K562 (cell line): ENCODE measurements around the gene DNAJC13. TPM values are rescaled to one million over a fixed set of nuclear protein-coding genes. Genes with fewer than 3 reads are reported as not detected.

Source experiments
- ATAC-seq: fragments of 200-7000 bp; cut with Tn5 transposase; 3 replicates; pipeline ENCODE4 v1.9.1; 2020; ENCODE audit warnings: moderate library complexity
- BruUV-seq: library from RNA; stranded (reverse); fragments of 400-500 nt; replicated peaks from 2 replicates; lab custom pipeline; 2021; lab: Mats Ljungman, UMichigan
- CTCF ChIA-PET: fragments of 300-600 bp; formaldehyde crosslinking; extraction: SDS; loops from one replicate; lab custom pipeline; 2021; ENCODE audit warnings: low intra/inter-chr PET ratio; lab: Yijun Ruan, JAX
- POLR2A ChIA-PET: fragments of 300-600, 350-650 bp; sonication (Branson Sonifier 250); formaldehyde crosslinking; extraction: SDS; loops from one replicate; lab custom pipeline; 2021; ENCODE audit warnings: antibody characterized with exemption, inconsistent platforms; lab: Yijun Ruan, JAX
- DNase-seq, 4 experiments: peaks; one replicate each; pipeline versions ENCODE4 v3.0.0 to v3.0.0-alpha.2; 2011 to 2018; ENCODE audit warnings: low spot score in 3 of 4, mixed read lengths in 3 of 4; ENCODE audit errors: extremely low read depth in 1 of 4
- FAIRE-seq: peaks from 2 replicates; lab custom pipeline; 2011; peaks lifted over from hg19 to GRCh38; lab: Jason Lieb, UNC
- H2AFZ ChIP-seq: 2 replicates; pipeline ENCODE4 v1.6.0; 2011; ENCODE audit warnings: low read depth, low read length, control low read depth, inconsistent platforms
- H3K27ac ChIP-seq: fragments of 200-600 bp; 3 replicates; pipeline ENCODE4 v1.8.0; 2011; ENCODE audit warnings: low read depth, mild to moderate bottlenecking, control low read depth, inconsistent platforms, low read length, moderate library complexity, mixed read lengths; ENCODE audit errors: extremely low read depth
- H3K27me3 ChIP-seq, 2 experiments: fragments of 300-600 bp in 1 of 2; 2 replicates in 1 of 2; 3 replicates in 1 of 2; pipeline versions ENCODE4 v1.6.0 to v1.8.0; 2011; ENCODE audit warnings: inconsistent platforms in 2 of 2, low read length in 2 of 2, mild to moderate bottlenecking in 1 of 2, mixed read lengths in 1 of 2, moderate library complexity in 1 of 2; ENCODE audit not compliant: control insufficient read depth in 2 of 2, insufficient read depth in 2 of 2
- H3K36me3 ChIP-seq: fragments of 300-600 bp; 3 replicates; pipeline ENCODE4 v1.8.0; 2011; ENCODE audit warnings: mild to moderate bottlenecking, low read length, inconsistent platforms; ENCODE audit not compliant: control insufficient read depth, insufficient read depth
- H3K4me1 ChIP-seq, 2 experiments: fragments of 200-600 bp in 1 of 2; replicated peaks in 1 of 2; 2 replicates in 1 of 2; 3 replicates in 1 of 2; pipeline versions ENCODE4 v1.5.1 to v1.8.0; 2011; ENCODE audit warnings: inconsistent platforms in 2 of 2, low read length in 2 of 2, mild to moderate bottlenecking in 1 of 2, mixed read lengths in 1 of 2, moderate library complexity in 1 of 2; ENCODE audit not compliant: control insufficient read depth in 2 of 2, insufficient read depth in 2 of 2
- H3K4me2 ChIP-seq: 2 replicates; pipeline ENCODE4 v1.6.1; 2011; ENCODE audit warnings: low read length, control low read depth, inconsistent platforms, mixed read lengths; ENCODE audit not compliant: insufficient read depth
- H3K4me3 ChIP-seq: fragments of 200-600 bp; sonication (generic), shearing (Covaris generic); 2 replicates; pipeline ENCODE4 v1.5.1; 2016; ENCODE audit warnings: control low read depth, inconsistent platforms
- H3K79me2 ChIP-seq: fragments of 200-600 bp; 3 replicates; pipeline ENCODE4 v1.8.0; 2011; ENCODE audit warnings: low read length, inconsistent platforms; ENCODE audit not compliant: control insufficient read depth, insufficient read depth
- H3K9ac ChIP-seq, 2 experiments: 2 replicates each; pipeline versions ENCODE4 v1.6.0 to v1.6.1; 2011; ENCODE audit warnings: low read depth in 2 of 2, low read length in 2 of 2, control low read depth in 1 of 2, inconsistent platforms in 1 of 2, mild to moderate bottlenecking in 1 of 2, mixed read lengths in 1 of 2; ENCODE audit not compliant: insufficient read depth in 1 of 2
- H3K9me1 ChIP-seq: one replicate; pipeline ENCODE4 v1.6.0; 2011; ENCODE audit warnings: inconsistent platforms, mild to moderate bottlenecking, low read length, moderate library complexity; ENCODE audit not compliant: control insufficient read depth, insufficient read depth
- H3K9me3 ChIP-seq: replicated peaks from 2 replicates; pipeline ENCODE4 v1.5.1; 2011; ENCODE audit warnings: low read depth, low read length, inconsistent platforms; ENCODE audit not compliant: control insufficient read depth, insufficient read depth
- H4K20me1 ChIP-seq: replicated peaks from 2 replicates; pipeline ENCODE4 v1.6.1; 2011; ENCODE audit warnings: low read length, inconsistent platforms, mixed read lengths; ENCODE audit not compliant: control insufficient read depth, insufficient read depth
- BCL6 ChIP-seq: fragments of 250-450 bp; sonication (Bioruptor Pico); IDR thresholded peaks from 2 replicates; pipeline ENCODE4 v1.4.0; 2020
- BHLHE40 ChIP-seq: IDR thresholded peaks from 2 replicates; pipeline ENCODE4 v1.6.1; 2011; ENCODE audit warnings: low read length, improper control_type of control experiment
- HDAC2 ChIP-seq: fragments of 450-650 bp; IDR thresholded peaks from 2 replicates; pipeline ENCODE4 v1.6.1; 2016; ENCODE audit warnings: mild to moderate bottlenecking
- NFE2L1 ChIP-seq: fragments of 450-650 bp; IDR thresholded peaks from 2 replicates; pipeline ENCODE4 v1.6.1; 2016; ENCODE audit warnings: missing genetic modification characterization, low read depth, mild to moderate bottlenecking, missing compliant biosample characterization, moderate library complexity, borderline replicate concordance
- SAFB2 ChIP-seq: fragments of 200-400 bp; formaldehyde crosslinking; IDR thresholded peaks from 2 replicates; pipeline ENCODE4 v1.6.1; 2018; ENCODE audit warnings: borderline replicate concordance, low read length, low read depth, moderate library complexity; ENCODE audit not compliant: severe bottlenecking
- SIN3A ChIP-seq, 2 experiments: fragments of 150-350 bp in 1 of 2; IDR thresholded peaks; 2 replicates each; pipeline ENCODE4 v1.6.1; 2011 to 2016; ENCODE audit warnings: borderline replicate concordance in 2 of 2, low read depth in 2 of 2, low read length in 2 of 2, mild to moderate bottlenecking in 2 of 2, moderate library complexity in 2 of 2; ENCODE audit not compliant: control insufficient read depth in 1 of 2
- STAG1 ChIP-seq: sonication (generic); formaldehyde crosslinking; IDR thresholded peaks from 2 replicates; pipeline ENCODE4 v1.5.0; 2020; ENCODE audit warnings: missing genetic modification reagents, borderline replicate concordance
- TBP ChIP-seq: optimal IDR thresholded peaks from 2 replicates; pipeline ENCODE3; 2011; ENCODE audit warnings: low read depth, low read length, improper control_type of control experiment
- ZNF75A ChIP-seq: fragments of 450-650 bp; formaldehyde crosslinking; IDR thresholded peaks from 2 replicates; pipeline ENCODE4 v1.4.0; 2020; ENCODE audit warnings: mild to moderate bottlenecking
- WGBS: fragments of 100-300 bp; shearing (Covaris generic); methylation state at CpG from one replicate; pipeline ENCODE4 v1.1.6; 2016; ENCODE audit warnings: low coverage, mixed read lengths; ENCODE audit not compliant: insufficient coverage; ENCODE audit errors: missing lambda C conversion rate; 5-methylcytosine and 5-hydroxymethylcytosine counted together
- in situ Hi-C: fragments of 300-500 bp; cut with MboI; formaldehyde crosslinking; loops from 4 replicates; pipeline ENCODE4 v1.15.0; 2018; ENCODE audit warnings: inconsistent platforms, mixed read lengths
- intact Hi-C: fragments of 100-400 bp; cut with micrococcal nuclease; formaldehyde crosslinking; loops from 2 replicates; pipeline ENCODE4 v1.14.2; 2022
- polyA plus RNA-seq, 8 experiments: library from polyadenylated mRNA; depleted of rRNA in 4 of 8; stranded (reverse) in 5 of 8; unstranded in 3 of 8; fragments of >200 nt; fragmentation: Nextera tagmentation in 2 of 8; fragmentation: Illumina TruSeq in 1 of 8; extraction: Ambion mirVana in 2 of 8; extraction: Trizol in 1 of 8; gene quantifications; 2 replicates each; pipeline versions ENCODE4 v1.2.1 to v1.2.3, GENCODE V29; 2011 to 2014; ENCODE audit warnings: inconsistent platforms in 1 of 8, missing spikeins in 1 of 8
- total RNA-seq, 7 experiments: library from RNA; depleted of rRNA in 6 of 7; stranded (reverse); fragments of >200 nt in 6 of 7; fragmentation: Illumina TruSeq in 2 of 7; extraction: Trizol in 2 of 7; gene quantifications; 2 replicates each; pipeline versions ENCODE4 v1.2.1 to v1.2.3, GENCODE V29; 2011 to 2021; ENCODE audit warnings: low replicate concordance in 1 of 7
- TF ChIP-seq, protein P1 (sequence below): sonication (generic); formaldehyde crosslinking; IDR thresholded peaks from 2 replicates; pipeline ENCODE4 v1.8.0; 2022; ENCODE audit warnings: missing genetic modification reagents, mild to moderate bottlenecking, borderline replicate concordance
- TF ChIP-seq, protein P2 (sequence below): sonication (generic); formaldehyde crosslinking; IDR thresholded peaks from 2 replicates; pipeline ENCODE4 v1.8.0; 2022; ENCODE audit warnings: mild to moderate bottlenecking, low read depth, missing genetic modification reagents
- TF ChIP-seq, protein P3 (sequence below): IDR thresholded peaks from 3 replicates; pipeline ENCODE4 v1.6.1; 2011; ENCODE audit warnings: borderline replicate concordance, mild to moderate bottlenecking, moderate library complexity; ENCODE audit not compliant: insufficient read length; ENCODE audit errors: extremely low read depth
- TF ChIP-seq, protein P4 (sequence below): fragments of 250-450 bp; sonication (Bioruptor Pico); IDR thresholded peaks from 2 replicates; pipeline ENCODE4 v1.5.0; 2020; ENCODE audit warnings: mild to moderate bottlenecking, borderline replicate concordance
- TF ChIP-seq, protein P5 (sequence below): sonication (generic); formaldehyde crosslinking; IDR thresholded peaks from 2 replicates; pipeline ENCODE4 v1.8.0; 2022; ENCODE audit warnings: mild to moderate bottlenecking, missing genetic modification reagents

Gene DNAJC13
- total and polyA plus RNA-seq, 9 of the 15 experiments (the other 6 are each of a cell fraction or from before 2014, with no cell fraction given), result 2.9 to 17.1 (median 10.2) TPM

DNA sequence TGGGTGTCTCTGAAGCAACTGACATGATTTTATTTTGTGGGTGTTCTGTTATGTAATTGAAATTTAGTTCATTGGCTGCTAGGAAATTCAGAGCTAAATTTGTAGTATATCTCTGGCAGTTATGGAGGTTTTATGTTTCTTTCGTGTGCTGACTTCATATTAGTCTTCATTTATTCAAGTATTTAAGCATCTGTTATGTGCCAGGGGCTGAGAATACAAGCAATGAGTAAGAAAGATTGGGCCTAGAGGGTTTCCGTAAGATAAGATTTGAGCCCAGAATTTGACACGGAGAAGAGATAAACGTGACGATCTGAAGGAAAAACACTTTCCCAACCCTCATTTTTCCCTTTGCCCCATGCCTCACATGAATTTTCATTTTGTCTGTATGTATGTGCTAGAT, 104.6 kb downstream of the DNAJC13 start:
- H3K4me2 ChIP-seq, result no peak overlapping the region
- H3K79me2 ChIP-seq, result no peaks in the 10 kb centered on the region
- no TSS peak for BruUV-seq
- peaks cover 30% of the 10 kb centered on the region; the same call in 2 of the 3 replicates for H3K36me3 ChIP-seq
- no peaks in the 10 kb centered on the region for H3K27me3 ChIP-seq
- 44% methylated on average over 5 of the region's 5 CpGs for WGBS
- no peaks in the 10 kb centered on the region for H3K9me3 ChIP-seq
- H3K4me3 ChIP-seq, result no peak overlapping the region
- TF ChIP-seq, protein P1, sequence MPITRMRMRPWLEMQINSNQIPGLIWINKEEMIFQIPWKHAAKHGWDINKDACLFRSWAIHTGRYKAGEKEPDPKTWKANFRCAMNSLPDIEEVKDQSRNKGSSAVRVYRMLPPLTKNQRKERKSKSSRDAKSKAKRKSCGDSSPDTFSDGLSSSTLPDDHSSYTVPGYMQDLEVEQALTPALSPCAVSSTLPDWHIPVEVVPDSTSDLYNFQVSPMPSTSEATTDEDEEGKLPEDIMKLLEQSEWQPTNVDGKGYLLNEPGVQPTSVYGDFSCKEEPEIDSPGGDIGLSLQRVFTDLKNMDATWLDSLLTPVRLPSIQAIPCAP (CRISPR knock-in tag), result no peak
- TF ChIP-seq BHLHE40, result no peak
- TF ChIP-seq, protein P2, sequence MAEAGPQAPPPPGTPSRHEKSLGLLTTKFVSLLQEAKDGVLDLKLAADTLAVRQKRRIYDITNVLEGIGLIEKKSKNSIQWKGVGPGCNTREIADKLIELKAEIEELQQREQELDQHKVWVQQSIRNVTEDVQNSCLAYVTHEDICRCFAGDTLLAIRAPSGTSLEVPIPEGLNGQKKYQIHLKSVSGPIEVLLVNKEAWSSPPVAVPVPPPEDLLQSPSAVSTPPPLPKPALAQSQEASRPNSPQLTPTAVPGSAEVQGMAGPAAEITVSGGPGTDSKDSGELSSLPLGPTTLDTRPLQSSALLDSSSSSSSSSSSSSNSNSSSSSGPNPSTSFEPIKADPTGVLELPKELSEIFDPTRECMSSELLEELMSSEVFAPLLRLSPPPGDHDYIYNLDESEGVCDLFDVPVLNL (CRISPR knock-in tag), result no peak
- TF ChIP-seq TBP, result no peak
- TF ChIP-seq SAFB2, result no peak
- TF ChIP-seq, protein P3, sequence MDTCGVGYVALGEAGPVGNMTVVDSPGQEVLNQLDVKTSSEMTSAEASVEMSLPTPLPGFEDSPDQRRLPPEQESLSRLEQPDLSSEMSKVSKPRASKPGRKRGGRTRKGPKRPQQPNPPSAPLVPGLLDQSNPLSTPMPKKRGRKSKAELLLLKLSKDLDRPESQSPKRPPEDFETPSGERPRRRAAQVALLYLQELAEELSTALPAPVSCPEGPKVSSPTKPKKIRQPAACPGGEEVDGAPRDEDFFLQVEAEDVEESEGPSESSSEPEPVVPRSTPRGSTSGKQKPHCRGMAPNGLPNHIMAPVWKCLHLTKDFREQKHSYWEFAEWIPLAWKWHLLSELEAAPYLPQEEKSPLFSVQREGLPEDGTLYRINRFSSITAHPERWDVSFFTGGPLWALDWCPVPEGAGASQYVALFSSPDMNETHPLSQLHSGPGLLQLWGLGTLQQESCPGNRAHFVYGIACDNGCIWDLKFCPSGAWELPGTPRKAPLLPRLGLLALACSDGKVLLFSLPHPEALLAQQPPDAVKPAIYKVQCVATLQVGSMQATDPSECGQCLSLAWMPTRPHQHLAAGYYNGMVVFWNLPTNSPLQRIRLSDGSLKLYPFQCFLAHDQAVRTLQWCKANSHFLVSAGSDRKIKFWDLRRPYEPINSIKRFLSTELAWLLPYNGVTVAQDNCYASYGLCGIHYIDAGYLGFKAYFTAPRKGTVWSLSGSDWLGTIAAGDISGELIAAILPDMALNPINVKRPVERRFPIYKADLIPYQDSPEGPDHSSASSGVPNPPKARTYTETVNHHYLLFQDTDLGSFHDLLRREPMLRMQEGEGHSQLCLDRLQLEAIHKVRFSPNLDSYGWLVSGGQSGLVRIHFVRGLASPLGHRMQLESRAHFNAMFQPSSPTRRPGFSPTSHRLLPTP, result no peak
- no peak for TF ChIP-seq NFE2L1 (tag)
- TF ChIP-seq SIN3A (IDR thresholded peaks at IDR 0.05; ENCODE audit: borderline replicate concordance in 2 of 2, control insufficient read depth in 1 of 2, low read depth in 2 of 2, low read length in 2 of 2), result no peak
- TF ChIP-seq STAG1 (CRISPR knock-in tag), result no peak
- TF ChIP-seq, protein P4, sequence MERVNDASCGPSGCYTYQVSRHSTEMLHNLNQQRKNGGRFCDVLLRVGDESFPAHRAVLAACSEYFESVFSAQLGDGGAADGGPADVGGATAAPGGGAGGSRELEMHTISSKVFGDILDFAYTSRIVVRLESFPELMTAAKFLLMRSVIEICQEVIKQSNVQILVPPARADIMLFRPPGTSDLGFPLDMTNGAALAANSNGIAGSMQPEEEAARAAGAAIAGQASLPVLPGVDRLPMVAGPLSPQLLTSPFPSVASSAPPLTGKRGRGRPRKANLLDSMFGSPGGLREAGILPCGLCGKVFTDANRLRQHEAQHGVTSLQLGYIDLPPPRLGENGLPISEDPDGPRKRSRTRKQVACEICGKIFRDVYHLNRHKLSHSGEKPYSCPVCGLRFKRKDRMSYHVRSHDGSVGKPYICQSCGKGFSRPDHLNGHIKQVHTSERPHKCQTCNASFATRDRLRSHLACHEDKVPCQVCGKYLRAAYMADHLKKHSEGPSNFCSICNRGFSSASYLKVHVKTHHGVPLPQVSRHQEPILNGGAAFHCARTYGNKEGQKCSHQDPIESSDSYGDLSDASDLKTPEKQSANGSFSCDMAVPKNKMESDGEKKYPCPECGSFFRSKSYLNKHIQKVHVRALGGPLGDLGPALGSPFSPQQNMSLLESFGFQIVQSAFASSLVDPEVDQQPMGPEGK, result no peak
- TF ChIP-seq, protein P5, sequence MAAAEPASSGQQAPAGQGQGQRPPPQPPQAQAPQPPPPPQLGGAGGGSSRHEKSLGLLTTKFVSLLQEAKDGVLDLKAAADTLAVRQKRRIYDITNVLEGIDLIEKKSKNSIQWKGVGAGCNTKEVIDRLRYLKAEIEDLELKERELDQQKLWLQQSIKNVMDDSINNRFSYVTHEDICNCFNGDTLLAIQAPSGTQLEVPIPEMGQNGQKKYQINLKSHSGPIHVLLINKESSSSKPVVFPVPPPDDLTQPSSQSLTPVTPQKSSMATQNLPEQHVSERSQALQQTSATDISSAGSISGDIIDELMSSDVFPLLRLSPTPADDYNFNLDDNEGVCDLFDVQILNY, result no peak
- no peak for TF ChIP-seq ZNF75A
- TF ChIP-seq BCL6 (CRISPR knock-in tag), result no peak
- TF ChIP-seq HDAC2, result no peak
- DNase-seq (no peak), FAIRE-seq (no peak), ATAC-seq (no peak)
- ChIA-PET CTCF (no interaction called here), POLR2A (interaction anchor here (1.0 to 1.5 kb wide), 3 partner anchors 11 to 30 kb away, joined by 3 to 4 read pairs (median 3); no protein-coding TSS in a partner anchor)
- no peaks in the 10 kb centered on the region for H3K4me1 ChIP-seq
- no peaks in the 10 kb centered on the region for H4K20me1 ChIP-seq
- in situ Hi-C loops (no loop called here), intact Hi-C loops (no loop called here)
- no peak overlapping the region for H3K27ac ChIP-seq
- no peaks in the 10 kb centered on the region for H3K9me1 ChIP-seq
- H2AFZ ChIP-seq, result no peak overlapping the region
- no peak overlapping the region for H3K9ac ChIP-seq
